Mononuclear cell (primary cell): Measurements from ENCODE around the gene BSDC1. TPM values are rescaled to one million over a fixed set of nuclear protein-coding genes. Genes with fewer than 3 reads are reported as not detected.
"Not testable (repeated sequence)": the region's sequence is repeated elsewhere in the genome, so short reads cannot be mapped to it uniquely, and the experiment has no call there.

Experiments
- H3K27me3 ChIP-seq: 2 replicates; pipeline ENCODE4 v1.6.0; 2011; ENCODE audit warnings: low read length, control low read depth; ENCODE audit not compliant: insufficient read depth
- H3K4me1 ChIP-seq: 2 replicates; pipeline ENCODE4 v1.5.1; 2011; ENCODE audit warnings: mild to moderate bottlenecking, low read length, control low read depth; ENCODE audit not compliant: insufficient read depth
- H3K4me3 ChIP-seq: 2 replicates; pipeline ENCODE4 v1.5.1; 2011; ENCODE audit warnings: mild to moderate bottlenecking, low read length, moderate library complexity
- H3K9me3 ChIP-seq: 2 replicates; pipeline ENCODE4 v1.5.1; 2011; ENCODE audit warnings: low read depth, mild to moderate bottlenecking, control low read depth, low read length
- total RNA-seq: library from RNA; depleted of rRNA; stranded (reverse); fragments of >200 nt; gene quantifications from one replicate; pipeline ENCODE4 v1.2.3, GENCODE V29; 2012

The BSDC1 gene
- total RNA-seq: 134 TPM

GRCh38 chr1:32394141-32394889, at the start of gene BSDC1:
TSS of gene BSDC1 (minus strand) at chr1:32394441. CDS start at chr1:32394414, 27 bp downstream.
- peak within 1 kb of the TSS; percentile 67 for H3K4me3 ChIP-seq
- H3K27me3 ChIP-seq: no peaks in the 10 kb centered on the region
- peaks cover 51% of the 10 kb centered on the region for H3K4me1 ChIP-seq
- H3K9me3 ChIP-seq: no peaks in the 10 kb centered on the region

GRCh38 chr1:32441467-32441866, 47.2 kb upstream of the BSDC1 start:
- not testable (repeated sequence) for H3K9me3 ChIP-seq, H3K27me3 ChIP-seq, H3K4me3 ChIP-seq, H3K4me1 ChIP-seq

GRCh38 chr1:32438777-32439176, 44.5 kb upstream of the BSDC1 start:
- H3K9me3 ChIP-seq, H3K4me1 ChIP-seq, H3K27me3 ChIP-seq, H3K4me3 ChIP-seq: not testable (repeated sequence)

- H3K4me3 ChIP-seq: no peak overlapping the region
- H3K9me3 ChIP-seq: no peaks in the 10 kb centered on the region
- peaks cover 5% of the 10 kb centered on the region for H3K27me3 ChIP-seq
- H3K4me1 ChIP-seq: no peaks in the 10 kb centered on the region
Measured at GRCh38 chr1:32438136-32438535, 43.9 kb upstream of the BSDC1 start.

- no peaks in the 10 kb centered on the region for H3K4me1 ChIP-seq
- H3K27me3 ChIP-seq: peaks cover 7% of the 10 kb centered on the region
- H3K9me3 ChIP-seq: no peaks in the 10 kb centered on the region
- no peak overlapping the region for H3K4me3 ChIP-seq
Measured at GRCh38 chr1:32431736-32432400, 37.6 kb upstream of the BSDC1 start.

GRCh38 chr1:32427264-32427963, 33.2 kb upstream of the BSDC1 start:
- Histone ChIP-seq H3K9me3 (no peaks in the 10 kb centered on the region), H3K4me3 (no peak overlapping the region), H3K4me1 (no peaks in the 10 kb centered on the region), H3K27me3 (peaks cover 15% of the 10 kb centered on the region)

- H3K4me3 ChIP-seq: no peak overlapping the region
- no peaks in the 10 kb centered on the region for H3K9me3 ChIP-seq
- no peaks in the 10 kb centered on the region for H3K4me1 ChIP-seq
- peaks cover 15% of the 10 kb centered on the region for H3K27me3 ChIP-seq
Measured at GRCh38 chr1:32426489-32427255, 32.4 kb upstream of the BSDC1 start.

- Histone ChIP-seq H3K4me3 (no peak overlapping the region), H3K27me3 (peaks cover 10% of the 10 kb centered on the region), H3K9me3 (no peaks in the 10 kb centered on the region), H3K4me1 (no peaks in the 10 kb centered on the region)
Measured at GRCh38 chr1:32421775-32422174, 27.5 kb upstream of the BSDC1 start.

GRCh38 chr1:32414186-32414886, 20.1 kb upstream of the BSDC1 start:
- no peaks in the 10 kb centered on the region for H3K4me1 ChIP-seq
- H3K9me3 ChIP-seq: no peaks in the 10 kb centered on the region

GRCh38 chr1:32413507-32414185, 19.4 kb upstream of the BSDC1 start:
- Histone ChIP-seq H3K4me3 (no peak overlapping the region), H3K4me1 (no peaks in the 10 kb centered on the region), H3K27me3 (peaks cover 4% of the 10 kb centered on the region), H3K9me3 (no peaks in the 10 kb centered on the region)

More at GRCh38 chr1:32414186-32414886, 20.1 kb upstream of the BSDC1 start:
- Histone ChIP-seq H3K27me3 (peaks cover 4% of the 10 kb centered on the region), H3K4me3 (no peak overlapping the region)

GRCh38 chr1:32411261-32411660, 17.0 kb upstream of the BSDC1 start:
- Histone ChIP-seq H3K27me3 (no peaks in the 10 kb centered on the region), H3K9me3 (no peaks in the 10 kb centered on the region), H3K4me3 (no peak overlapping the region), H3K4me1 (no peaks in the 10 kb centered on the region)

GRCh38 chr1:32406629-32407111, 12.4 kb upstream of the BSDC1 start:
- H3K4me3 ChIP-seq: no peak overlapping the region
- no peaks in the 10 kb centered on the region for H3K9me3 ChIP-seq
- no peaks in the 10 kb centered on the region for H3K27me3 ChIP-seq
- no peaks in the 10 kb centered on the region for H3K4me1 ChIP-seq

- no peaks in the 10 kb centered on the region for H3K27me3 ChIP-seq
- no peaks in the 10 kb centered on the region for H3K9me3 ChIP-seq
- no peak overlapping the region for H3K4me3 ChIP-seq
- peaks cover 3% of the 10 kb centered on the region for H3K4me1 ChIP-seq
Measured at GRCh38 chr1:32405672-32406467, 11.6 kb upstream of the BSDC1 start.
